ENCODE measurements around the gene PTGDS.

PTGDS gene

GRCh38 chr9:137026828-137027227 lies 49.5 kb downstream of the PTGDS start:
- no peak for DNase-seq

DNA sequence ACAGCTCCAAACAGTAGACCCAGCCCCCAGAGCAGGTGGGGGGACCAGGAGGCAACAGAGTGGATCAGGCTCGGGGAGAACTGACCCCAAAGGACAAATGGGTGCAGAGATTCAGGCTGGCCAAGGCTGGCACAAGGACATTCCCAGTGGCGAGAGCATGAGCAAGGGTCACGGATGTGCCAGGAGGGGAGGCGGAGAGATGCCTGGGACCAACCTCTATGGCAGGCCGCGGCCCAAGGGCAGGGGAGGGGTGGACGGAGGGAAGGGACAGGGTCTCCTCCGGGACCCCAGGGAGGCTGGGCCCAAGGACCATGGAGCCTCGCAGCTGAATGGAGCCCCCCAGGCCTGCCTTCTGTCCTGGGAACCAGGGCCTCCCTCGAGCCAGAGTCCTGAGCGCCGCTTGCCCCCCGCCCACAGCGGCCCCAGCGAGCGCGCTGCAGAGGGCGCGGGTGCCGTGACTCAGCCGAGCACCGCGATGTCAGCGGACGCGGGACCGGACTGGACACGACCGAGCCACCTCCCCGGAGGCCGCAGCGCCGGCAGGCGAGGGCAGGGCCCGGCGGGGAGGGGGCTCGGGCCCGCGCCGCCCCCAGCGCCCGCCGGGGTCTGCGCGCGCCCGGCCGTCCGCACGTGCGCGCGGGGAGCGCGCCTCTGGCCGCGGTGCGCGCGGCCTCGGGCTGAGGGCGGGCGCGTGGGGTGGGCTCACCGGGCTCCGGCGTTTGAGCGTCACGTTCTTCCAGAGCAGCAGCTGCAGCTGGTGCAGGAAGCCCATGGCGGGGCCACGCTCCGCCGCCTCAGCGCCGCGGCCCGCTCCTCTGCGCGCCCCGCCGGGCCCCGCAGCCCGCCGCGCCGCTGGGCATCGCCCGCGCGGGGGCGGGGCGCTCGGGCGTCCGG lies 50.3 kb downstream of the PTGDS start, which contains the start of gene ABCA2:
ABCA2 (minus strand) TSS at position 869 of the 894 bp plus-strand sequence; CDS start at position 772, 97 bp downstream.
- no peak for DNase-seq

DNA sequence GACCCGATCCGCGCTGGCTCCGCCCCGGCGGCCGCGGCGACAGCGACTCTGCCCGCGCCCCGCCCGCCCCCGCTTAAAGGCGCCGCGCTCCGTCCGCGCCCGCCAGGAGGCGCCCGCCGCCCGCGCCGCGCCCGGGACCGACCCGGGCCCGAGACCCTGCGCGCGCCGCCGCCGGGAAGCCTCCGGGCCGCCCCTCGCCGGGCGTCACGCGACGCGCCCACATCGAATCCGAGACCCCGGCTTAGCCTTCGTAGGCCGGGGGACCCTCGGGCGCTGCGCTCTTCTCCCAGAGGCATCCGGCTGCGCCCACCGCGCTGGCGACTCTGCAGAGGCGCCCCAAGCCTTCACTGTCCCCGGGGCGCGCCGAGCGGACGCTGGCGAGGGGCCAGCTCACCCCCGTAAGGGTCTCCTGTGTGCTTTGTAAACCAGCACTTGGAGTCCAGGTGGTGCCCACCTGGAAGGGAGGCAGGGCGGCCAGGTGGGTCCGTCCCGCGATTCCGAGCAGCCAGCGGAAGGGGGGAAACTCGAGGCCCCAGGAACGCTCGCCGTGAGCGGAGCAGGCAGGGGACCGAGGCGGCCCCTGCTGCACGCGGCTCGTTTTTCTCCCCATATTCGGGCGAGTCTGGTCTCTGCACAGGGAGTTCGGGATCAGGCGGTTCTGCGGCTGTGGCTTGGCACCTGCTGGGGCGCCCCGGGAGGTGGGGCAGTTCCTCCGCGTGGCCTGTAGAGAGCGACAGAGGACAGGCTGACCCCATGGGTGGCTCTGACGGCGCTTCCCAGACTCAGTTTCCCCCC lies 51.2 kb downstream of the PTGDS start:
- DNase-seq: no peak

DNA sequence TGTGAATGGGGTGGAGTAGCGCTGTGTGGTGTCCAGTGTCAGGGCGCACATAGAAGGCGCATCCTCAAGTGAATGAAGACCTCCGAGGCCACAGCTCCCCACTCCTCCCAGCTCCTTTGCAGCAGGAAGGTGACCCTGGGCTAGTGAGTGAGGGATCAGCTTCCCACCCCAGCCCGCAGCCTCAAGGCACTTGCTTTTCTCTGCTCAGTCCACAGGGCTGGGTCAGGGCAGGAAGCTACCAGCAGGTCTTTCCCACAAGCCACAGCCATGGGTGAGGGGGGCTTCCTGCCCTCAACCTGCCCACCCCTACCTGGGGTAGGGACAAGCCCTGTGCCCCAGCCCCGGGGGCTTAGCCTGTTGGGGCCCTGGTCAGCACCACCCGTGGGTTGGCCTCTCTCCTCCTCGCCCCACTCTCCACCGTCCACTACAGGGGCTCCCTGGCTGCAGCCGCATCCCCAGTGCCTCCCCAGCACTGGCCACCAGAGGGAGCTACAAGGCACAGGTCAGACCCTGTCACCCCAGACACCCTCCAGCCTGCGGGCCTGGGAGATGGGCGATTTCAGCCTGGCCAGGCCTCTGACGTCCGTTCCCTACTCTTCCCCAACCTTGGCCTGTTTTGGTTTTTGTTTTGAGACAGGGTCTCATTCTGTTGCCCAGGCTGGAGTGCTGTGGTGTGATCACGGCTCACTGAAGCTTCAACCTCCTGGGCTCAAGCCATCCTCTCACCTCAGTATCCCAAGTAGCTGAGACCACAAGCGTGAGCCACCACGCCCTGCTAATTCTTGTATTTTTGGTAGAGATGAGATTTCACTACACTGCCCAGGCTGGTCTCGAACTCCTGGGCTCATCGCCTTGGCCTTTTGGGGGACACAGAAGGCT lies 52.0 kb downstream of the PTGDS start:
- no peak for DNase-seq

DNA sequence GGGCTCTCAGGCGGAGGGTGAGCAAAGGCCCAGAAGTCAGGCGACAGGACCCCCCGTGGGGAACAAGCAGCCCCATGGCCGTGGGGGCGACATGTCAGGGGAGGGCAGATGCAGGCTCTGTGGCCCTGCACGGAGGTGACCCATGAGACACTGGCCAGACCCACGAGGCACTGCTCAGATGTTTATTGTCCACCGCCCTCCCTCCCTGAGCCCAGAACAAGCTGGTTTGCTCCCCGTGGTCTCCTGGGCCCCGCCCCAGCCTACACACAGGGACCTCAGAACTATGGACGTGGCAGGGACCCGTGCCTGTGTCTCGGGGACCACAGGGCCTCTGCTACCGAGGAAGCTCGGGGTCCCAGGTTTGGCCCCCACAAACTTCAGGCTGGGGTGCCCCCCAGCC lies 52.7 kb downstream of the PTGDS start:
- no peak for DNase-seq

DNA sequence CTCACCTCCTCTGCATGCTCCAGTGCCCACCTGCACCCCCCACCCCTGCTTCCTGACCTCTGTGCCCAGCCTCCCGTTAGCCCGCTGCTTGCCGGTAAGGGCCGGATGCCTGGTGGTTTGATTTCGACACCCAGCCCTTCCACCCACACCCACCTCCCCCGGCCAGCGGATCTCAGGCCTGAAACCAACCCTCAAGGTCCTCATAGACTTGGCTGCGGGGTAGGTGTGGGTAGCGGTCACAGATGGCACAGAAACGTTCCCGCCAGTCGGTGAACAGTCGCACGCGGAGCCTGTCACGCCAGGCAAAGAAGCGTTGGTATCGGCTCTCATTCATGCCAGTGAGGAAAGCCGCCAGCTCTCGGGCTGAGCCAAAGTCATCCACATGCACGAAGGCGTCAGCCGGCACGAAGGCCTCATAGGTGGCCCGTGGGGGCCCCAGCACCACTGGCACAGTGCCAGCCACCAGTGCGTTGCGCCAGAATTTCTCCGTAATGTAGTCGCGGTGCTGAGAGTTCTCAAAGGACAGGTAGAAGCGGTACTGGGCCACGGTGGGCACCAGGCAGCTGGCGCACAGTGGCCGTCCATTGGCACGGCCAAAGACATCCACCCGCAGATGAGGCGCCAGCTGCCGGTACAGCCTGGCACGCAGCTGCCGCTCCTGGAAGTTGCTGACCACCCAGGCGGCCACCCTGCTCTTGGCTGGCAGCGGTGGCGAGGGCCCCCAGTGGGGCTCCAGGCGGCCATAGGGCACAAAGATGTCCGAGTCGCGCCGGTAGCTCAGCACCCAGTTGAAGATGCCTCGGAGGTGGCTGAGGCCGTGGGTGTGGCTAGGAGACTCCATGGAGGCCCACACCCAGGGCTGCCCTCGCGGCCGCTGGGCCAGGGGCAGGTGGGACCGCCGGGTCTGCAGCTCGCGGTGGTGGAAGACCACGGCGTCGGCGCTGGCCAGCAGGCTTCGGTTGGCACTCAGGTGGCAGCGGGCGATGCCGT lies 53.5 kb downstream of the PTGDS start:
- no peak for DNase-seq
